ENCODE results near the gene GPR162. TPM values are rescaled to one million over a fixed set of nuclear protein-coding genes. Genes with fewer than 3 reads are reported as not detected.

The GPR162 gene
- total and polyA plus RNA-seq, 7 donors: 1.2 to 16.1 (median 7.3) TPM

- H3K36me3 ChIP-seq: no peaks in the 10 kb centered on the region
- 85 to 87% methylated on average over 10 of the region's 10 CpGs for WGBS, 2 donors
- TF ChIP-seq POLR2AphosphoS5 (IDR thresholded peaks at IDR 0.05) (no peak), POLR2A (IDR thresholded peaks at IDR 0.05) (no peak)
- H3K4me3 ChIP-seq: no peak overlapping the region
- H3K27me3 ChIP-seq: no peaks in the 10 kb centered on the region
- H3K4me1 ChIP-seq: no peaks in the 10 kb centered on the region
- intact Hi-C loops (cut with DNase I): no loop called here
- no peaks in the 10 kb centered on the region for H3K9me3 ChIP-seq
- H3K27ac ChIP-seq: no peak overlapping the region
- DNase-seq: no peak
Measured at GRCh38 chr12:6809056-6809455, 12.6 kb upstream of the GPR162 start.

GRCh38 chr12:6810758-6811157 is 10.9 kb upstream of the GPR162 start:
- intact Hi-C loops (cut with DNase I): no loop called here
- no peak overlapping the region for H3K27ac ChIP-seq
- H3K4me1 ChIP-seq: no peaks in the 10 kb centered on the region
- H3K9me3 ChIP-seq: no peaks in the 10 kb centered on the region
- H3K4me3 ChIP-seq: no peak overlapping the region
- H3K36me3 ChIP-seq: no peaks in the 10 kb centered on the region
- TF ChIP-seq POLR2A (IDR thresholded peaks at IDR 0.05) (no peak), POLR2AphosphoS5 (IDR thresholded peaks at IDR 0.05) (no peak), EP300 (IDR thresholded peaks at IDR 0.05) (no peak), CTCF (IDR thresholded peaks at IDR 0.05) (no peak)
- WGBS, 2 donors: 68 to 77% methylated on average over 1 of the region's 1 CpG
- H3K27me3 ChIP-seq: no peaks in the 10 kb centered on the region
- DNase-seq: no peak

GRCh38 chr12:6813363-6813762 is 8.3 kb upstream of the GPR162 start:
- WGBS, 2 donors: 23 to 56% methylated on average over 4 of the region's 4 CpGs
- H3K9me3 ChIP-seq: no peaks in the 10 kb centered on the region
- H3K27ac ChIP-seq: no peak overlapping the region
- H3K4me1 ChIP-seq: no peaks in the 10 kb centered on the region
- TF ChIP-seq POLR2A (IDR thresholded peaks at IDR 0.05) (no peak), EP300 (IDR thresholded peaks at IDR 0.05) (no peak), POLR2AphosphoS5 (IDR thresholded peaks at IDR 0.05) (no peak), CTCF (IDR thresholded peaks at IDR 0.05) (no peak)
- no peaks in the 10 kb centered on the region for H3K27me3 ChIP-seq
- H3K36me3 ChIP-seq: no peaks in the 10 kb centered on the region
- intact Hi-C loops (cut with DNase I): no loop called here
- H3K4me3 ChIP-seq: no peak overlapping the region
- no peak for DNase-seq

DNA sequence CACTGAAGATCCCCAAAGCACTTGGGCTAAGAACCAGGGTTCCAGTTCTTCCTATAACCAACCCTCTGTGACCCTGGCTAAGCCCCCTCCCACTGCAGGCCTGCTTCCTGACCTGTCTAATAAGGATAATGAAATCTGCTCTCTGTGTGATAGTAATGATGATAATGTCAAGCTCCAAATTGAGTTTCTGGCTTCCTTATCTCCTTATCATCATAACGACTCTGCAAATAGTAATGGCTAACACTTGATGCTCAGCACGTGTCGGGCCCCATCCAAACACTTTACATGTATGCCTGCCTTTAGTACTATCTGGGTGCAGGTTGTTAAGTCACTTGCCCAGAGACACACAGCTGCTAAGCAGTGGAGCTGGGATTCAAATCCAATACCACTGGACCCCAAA is 5.0 kb upstream of the GPR162 start:
- TF ChIP-seq EP300 (IDR thresholded peaks at IDR 0.05) (no peak), POLR2AphosphoS5 (IDR thresholded peaks at IDR 0.05) (no peak), CTCF (IDR thresholded peaks at IDR 0.05) (no peak), POLR2A (IDR thresholded peaks at IDR 0.05) (no peak)
- Histone ChIP-seq H3K4me1 (peaks cover 0 to 6% (median 6%) of the 10 kb centered on the region in 4 donors), H3K27ac (no peak overlapping the region), H3K27me3 (no peaks in the 10 kb centered on the region), H3K36me3 (no peaks in the 10 kb centered on the region), H3K4me3 (no peak overlapping the region), H3K9me3 (no peaks in the 10 kb centered on the region)
- WGBS, 2 donors: 55 to 70% methylated on average over 3 of the region's 3 CpGs
- intact Hi-C loops (cut with DNase I): no loop called here
- DNase-seq: no peak

DNA sequence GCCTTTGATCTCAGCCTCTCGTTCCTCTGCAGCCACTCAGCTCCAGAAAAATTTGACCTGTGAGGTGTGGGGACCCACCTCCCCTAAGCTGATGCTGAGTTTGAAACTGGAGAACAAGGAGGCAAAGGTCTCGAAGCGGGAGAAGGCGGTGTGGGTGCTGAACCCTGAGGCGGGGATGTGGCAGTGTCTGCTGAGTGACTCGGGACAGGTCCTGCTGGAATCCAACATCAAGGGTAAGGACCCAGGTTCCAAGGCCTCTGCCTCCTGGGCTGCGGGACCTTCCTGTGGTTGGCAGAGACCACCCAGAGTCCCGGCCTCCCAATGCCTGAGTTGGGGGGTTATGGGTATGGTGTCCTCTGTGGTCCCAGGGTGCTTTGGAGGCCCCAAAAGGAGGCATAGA is 4.5 kb upstream of the GPR162 start:
- DNase-seq: no peak
- intact Hi-C loops (cut with DNase I): no loop called here
- no peak for TF ChIP-seq EP300 (IDR thresholded peaks at IDR 0.05)
- no peak for TF ChIP-seq POLR2A (IDR thresholded peaks at IDR 0.05)
- no peak for TF ChIP-seq POLR2AphosphoS5 (IDR thresholded peaks at IDR 0.05)
- no peak for TF ChIP-seq CTCF (IDR thresholded peaks at IDR 0.05)
- no peak overlapping the region for H3K4me3 ChIP-seq
- H3K27me3 ChIP-seq: no peaks in the 10 kb centered on the region
- no peak overlapping the region for H3K27ac ChIP-seq
- 85 to 92% methylated on average over 8 of the region's 8 CpGs for WGBS, 2 donors
- H3K9me3 ChIP-seq: no peaks in the 10 kb centered on the region
- H3K36me3 ChIP-seq: no peaks in the 10 kb centered on the region
- H3K4me1 ChIP-seq: peaks cover 0 to 10% (median 10%) of the 10 kb centered on the region in 4 donors

All from sigmoid colon (tissue), 7 donors.